H1 (cell line): ENCODE results near the gene ERICH3. TPM values are rescaled to one million over a fixed set of nuclear protein-coding genes. Genes with fewer than 3 reads are reported as not detected.

Experiments
- CTCF ChIA-PET: fragments of 300-600 bp; sonication (Branson Sonifier 250); formaldehyde crosslinking; loops from one replicate; lab custom pipeline; 2021; ENCODE audit not compliant: partially characterized antibody; lab: Charles Lee
- POLR2A ChIA-PET: fragments of 300-600 bp; sonication (Branson Sonifier 250); formaldehyde crosslinking; loops from one replicate; lab custom pipeline; 2021; ENCODE audit warnings: inconsistent platforms; ENCODE audit not compliant: partially characterized antibody; lab: Charles Lee
- DNase-seq, 2 experiments: peaks; one replicate each; pipeline versions ENCODE4 v3.0.0 to v3.0.0-alpha.2; 2010 to 2022; ENCODE audit warnings: low spot score in 2 of 2, low read depth in 1 of 2, mixed read lengths in 1 of 2
- FAIRE-seq: peaks from 2 replicates; lab custom pipeline; 2011; peaks lifted over from hg19 to GRCh38; lab: Jason Lieb, UNC
- H2AFZ ChIP-seq: 2 replicates; pipeline ENCODE4 v1.8.1; 2012; ENCODE audit warnings: low read length, inconsistent platforms
- H2AK5ac ChIP-seq: 2 replicates; pipeline ENCODE4 v1.6.1; 2013; ENCODE audit warnings: low read depth, low read length
- H2BK120ac ChIP-seq: replicated peaks from 2 replicates; pipeline ENCODE3; 2013; ENCODE audit warnings: low read depth, low read length, inconsistent platforms
- H2BK12ac ChIP-seq: 2 replicates; pipeline ENCODE4 v1.6.1; 2013; ENCODE audit warnings: low read depth, low read length
- H2BK15ac ChIP-seq: 2 replicates; pipeline ENCODE4 v1.6.1; 2013; ENCODE audit warnings: low read length
- H2BK20ac ChIP-seq: 2 replicates; pipeline ENCODE4 v1.6.1; 2013; ENCODE audit warnings: low read length
- H2BK5ac ChIP-seq: 2 replicates; pipeline ENCODE4 v1.6.1; 2013; ENCODE audit warnings: low read depth, low read length
- H3K14ac ChIP-seq: 2 replicates; pipeline ENCODE4 v1.6.1; 2013; ENCODE audit warnings: inconsistent platforms; ENCODE audit not compliant: insufficient read length
- H3K18ac ChIP-seq: 2 replicates; pipeline ENCODE4 v1.6.1; 2013; ENCODE audit warnings: low read length; ENCODE audit errors: extremely low read depth
- H3K23ac ChIP-seq: 2 replicates; pipeline ENCODE4 v1.6.1; 2013; ENCODE audit warnings: inconsistent platforms; ENCODE audit not compliant: insufficient read length
- H3K23me2 ChIP-seq: 2 replicates; pipeline ENCODE4 v1.6.1; 2013; ENCODE audit warnings: low read depth, low read length
- H3K27ac ChIP-seq: 2 replicates; pipeline ENCODE4 v1.6.1; 2011; ENCODE audit warnings: low read depth, low read length, inconsistent platforms
- H3K27me3 ChIP-seq, 4 experiments: replicated peaks in 1 of 4; 1 replicate in 1 of 4; 2 replicates in 3 of 4; pipeline versions ENCODE4 v1.6.1 to v1.8.1; 2011 to 2013; ENCODE audit warnings: low read length in 3 of 4, mild to moderate bottlenecking in 3 of 4, inconsistent platforms in 2 of 4, mixed read lengths in 2 of 4, moderate library complexity in 1 of 4; ENCODE audit not compliant: control insufficient read depth in 3 of 4, insufficient read depth in 3 of 4; ENCODE audit errors: extremely low read depth in 1 of 4
- H3K36me3 ChIP-seq, 4 experiments: 2 replicates each; pipeline versions ENCODE4 v1.6.1 to v1.8.1; 2011 to 2013; ENCODE audit warnings: mild to moderate bottlenecking in 4 of 4, low read length in 3 of 4, moderate library complexity in 2 of 4, control low read depth in 1 of 4, inconsistent platforms in 1 of 4; ENCODE audit not compliant: insufficient read depth in 4 of 4, control insufficient read depth in 2 of 4
- H3K4ac ChIP-seq: replicated peaks from 2 replicates; pipeline ENCODE3; 2013; ENCODE audit warnings: low read length, low read depth, mixed read lengths, inconsistent platforms; ENCODE audit not compliant: insufficient read length
- H3K4me1 ChIP-seq, 4 experiments: replicated peaks in 1 of 4; 1 replicate in 1 of 4; 2 replicates in 3 of 4; pipeline versions ENCODE4 v1.6.1 to v1.8.1; 2011 to 2013; ENCODE audit warnings: low read length in 3 of 4, inconsistent platforms in 2 of 4, mixed read lengths in 1 of 4; ENCODE audit not compliant: insufficient read depth in 4 of 4, control insufficient read depth in 3 of 4
- H3K4me2 ChIP-seq, 2 experiments: 2 replicates each; pipeline versions ENCODE4 v1.6.1 to v1.8.1; 2011 to 2013; ENCODE audit warnings: low read depth in 2 of 2, low read length in 2 of 2, control low read depth in 1 of 2, inconsistent platforms in 1 of 2, mild to moderate bottlenecking in 1 of 2; ENCODE audit not compliant: insufficient read depth in 1 of 2
- H3K4me3 ChIP-seq, 4 experiments: fragments of 200-600, 300-600 bp in 1 of 4; sonication (generic), shearing (Covaris generic), sonication (Bioruptor Twin) in 1 of 4; 2 replicates each; pipeline versions ENCODE4 v1.5.1 to v1.8.1; 2011 to 2016; ENCODE audit warnings: low read length in 4 of 4, low read depth in 3 of 4, control low read depth in 2 of 4, inconsistent platforms in 2 of 4, mild to moderate bottlenecking in 2 of 4, mixed read lengths in 1 of 4, moderate library complexity in 1 of 4; ENCODE audit not compliant: insufficient read depth in 2 of 4; ENCODE audit errors: extremely low read depth in 1 of 4
- H3K56ac ChIP-seq: replicated peaks from 2 replicates; pipeline ENCODE3; 2013; ENCODE audit warnings: low read depth, mild to moderate bottlenecking, mixed read lengths, low read length, inconsistent platforms; ENCODE audit not compliant: insufficient read length
- H3K79me1 ChIP-seq: 2 replicates; pipeline ENCODE4 v1.6.1; 2013; ENCODE audit warnings: low read depth, low read length, control low read depth
- H3K79me2 ChIP-seq, 2 experiments: 2 replicates each; pipeline versions ENCODE4 v1.6.1 to v1.8.1; 2012 to 2013; ENCODE audit warnings: low read length in 2 of 2, mild to moderate bottlenecking in 2 of 2, inconsistent platforms in 1 of 2; ENCODE audit not compliant: insufficient read depth in 2 of 2, control insufficient read depth in 1 of 2
- H3K9ac ChIP-seq, 4 experiments: replicated peaks in 1 of 4; 1 replicate in 1 of 4; 2 replicates in 3 of 4; pipeline versions ENCODE4 v1.6.1 to v1.8.1; 2011 to 2013; ENCODE audit warnings: low read depth in 3 of 4, low read length in 3 of 4, control low read depth in 2 of 4, mild to moderate bottlenecking in 2 of 4, moderate library complexity in 2 of 4, inconsistent platforms in 1 of 4; ENCODE audit errors: extremely low read depth in 1 of 4
- H3K9me3 ChIP-seq, 2 experiments: 2 replicates each; pipeline versions ENCODE4 v1.6.1 to v1.8.1; 2012 to 2013; ENCODE audit warnings: mild to moderate bottlenecking in 2 of 2, moderate library complexity in 2 of 2, control low read depth in 1 of 2, inconsistent platforms in 1 of 2, low read depth in 1 of 2, low read length in 1 of 2, mixed read lengths in 1 of 2; ENCODE audit not compliant: insufficient read depth in 2 of 2
- H4K20me1 ChIP-seq, 2 experiments: replicated peaks in 1 of 2; 2 replicates each; pipeline versions ENCODE3 to v1.8.1; 2011 to 2013; ENCODE audit warnings: inconsistent platforms in 2 of 2, low read length in 2 of 2, mild to moderate bottlenecking in 1 of 2; ENCODE audit not compliant: insufficient read depth in 2 of 2, control insufficient read depth in 1 of 2
- H4K5ac ChIP-seq: 2 replicates; pipeline ENCODE4 v1.6.1; 2013; ENCODE audit warnings: low read length, low read depth, mixed read lengths, inconsistent platforms; ENCODE audit not compliant: insufficient read length
- H4K8ac ChIP-seq: 2 replicates; pipeline ENCODE4 v1.8.0; 2013; ENCODE audit warnings: mild to moderate bottlenecking, moderate library complexity, low read length, inconsistent platforms; ENCODE audit not compliant: insufficient read depth; ENCODE audit errors: extremely low read depth
- H4K91ac ChIP-seq: replicated peaks from 2 replicates; pipeline ENCODE3; 2013; ENCODE audit warnings: low read length, mixed read lengths, inconsistent platforms; ENCODE audit not compliant: insufficient read length
- ASH2L ChIP-seq: fragments of 200-600, 300-600 bp; sonication (generic); IDR thresholded peaks from one replicate; pipeline ENCODE4 v1.7.1; 2017; ENCODE audit warnings: low read length
- EZH2 ChIP-seq: fragments of 200-600 bp; sonication (generic); IDR thresholded peaks from 2 replicates; pipeline ENCODE4 v1.7.1; 2012; ENCODE audit warnings: low read depth, mild to moderate bottlenecking, moderate library complexity, low read length, inconsistent platforms; ENCODE audit not compliant: severe bottlenecking
- NANOG ChIP-seq: IDR thresholded peaks from 2 replicates; pipeline ENCODE4 v1.6.1; 2011; ENCODE audit warnings: low read length, low read depth, mild to moderate bottlenecking, inconsistent platforms; ENCODE audit not compliant: insufficient read depth, poor library complexity, severe bottlenecking
- NRF1 ChIP-seq: IDR thresholded peaks from 2 replicates; pipeline ENCODE4 v1.6.1; 2011; ENCODE audit warnings: mild to moderate bottlenecking, low read depth, low read length, improper control_type of control experiment
- PHF8 ChIP-seq: fragments of 200-600 bp; sonication (generic); conservative IDR thresholded peaks from 2 replicates; pipeline ENCODE4 v1.7.1; 2012; ENCODE audit warnings: low read depth, mild to moderate bottlenecking, inconsistent platforms, low read length, moderate library complexity
- TEAD4 ChIP-seq: IDR thresholded peaks from 2 replicates; pipeline ENCODE4 v1.6.1; 2012; ENCODE audit warnings: low read depth, low read length, inconsistent platforms, mixed read lengths
- WGBS, 2 experiments: shearing (Covaris generic) in 1 of 2; methylation state at CpG; one replicate each; pipeline versions ENCODE4 v1.1.6 to v1.1.7; 2013 to 2015; ENCODE audit warnings: low lambda C conversion rate in 2 of 2, mixed read lengths in 2 of 2, inconsistent platforms in 1 of 2, low coverage in 1 of 2, missing lambda C conversion rate in 1 of 2; ENCODE audit not compliant: insufficient replicate concordance in 2 of 2, insufficient coverage in 1 of 2, insufficient read length in 1 of 2; ENCODE audit errors: extremely low coverage in 1 of 2, missing lambda C conversion rate in 1 of 2; 5-methylcytosine and 5-hydroxymethylcytosine counted together
- polyA plus RNA-seq, 7 experiments: library from polyadenylated mRNA; depleted of rRNA in 3 of 7; stranded (reverse) in 5 of 7; unstranded in 2 of 7; fragments of >200 nt in 5 of 7; fragments of 200-250 nt in 2 of 7; gene quantifications; 1 replicate in 5 of 7; 2 replicates in 1 of 7; 4 replicates in 1 of 7; pipeline versions ENCODE4 v1.2.1 to v1.2.3, GENCODE V29; 2011 to 2013; ENCODE audit warnings: missing spikeins in 2 of 7, mixed read lengths in 2 of 7
- total RNA-seq: library from RNA; stranded (reverse); fragmentation: NEBNext Ultra II Directional; extraction: Animal tissue kit (Norgen Biotek cat#: 25700); gene quantifications from 2 replicates; pipeline ENCODE4 v1.2.1, GENCODE V29; 2021
- TF ChIP-seq, protein P1 (sequence below): IDR thresholded peaks from 2 replicates; pipeline ENCODE4 v1.6.1; 2012; ENCODE audit warnings: low read length, inconsistent platforms

The ERICH3 gene
- total and polyA plus RNA-seq, 2 of the 8 experiments (the other 6 are each of a cell fraction or from before 2014, with no cell fraction given): 0.02 TPM; not detected in 1

- Histone ChIP-seq H3K4ac (no peak overlapping the region), H3K14ac (no peak overlapping the region), H2BK120ac (no peak overlapping the region), H2AK5ac (no peak overlapping the region), H3K4me1 (peaks cover 0 to 9% (median 6%) of the 10 kb centered on the region in 4 experiments; a peak in 5 of 7 replicates), H3K23me2 (peaks cover 6% of the 10 kb centered on the region), H3K27me3 (peaks cover 0 to 22% (median 7%) of the 10 kb centered on the region in 4 experiments; a peak in 6 of 7 replicates), H3K9me3 (no peaks in the 10 kb centered on the region; a peak in 1 of 4 replicates), H4K91ac (no peak overlapping the region), H3K4me2 (peak overlapping the region; percentile 79 to 88), H3K9ac (no peak overlapping the region), H3K79me1 (no peaks in the 10 kb centered on the region), H2BK20ac (no peak overlapping the region), H3K4me3 (peak overlapping the region in 3 of 4 experiments; percentile 48 to 73 (median 53); a peak in 4 of 8 replicates), H3K36me3 (no peaks in the 10 kb centered on the region), H3K18ac (no peak overlapping the region), H2BK15ac (no peak overlapping the region), H2BK5ac (no peak overlapping the region), H3K79me2 (no peaks in the 10 kb centered on the region), H2BK12ac (no peak overlapping the region), H3K27ac (no peak overlapping the region), H4K20me1 (no peaks in the 10 kb centered on the region), H2AFZ (peak overlapping the region; percentile 82; the same call in 1 of the 2 replicates), H3K23ac (no peak overlapping the region), H3K56ac (no peak overlapping the region), H4K8ac (no peak overlapping the region), H4K5ac (no peak overlapping the region)
- FAIRE-seq: peak; percentile 52
- ChIA-PET POLR2A (no interaction called here), CTCF (interaction anchor here (0.6 to 2.2 kb wide), 12 partner anchors 8 to 206 kb away, joined by 3 to 12 read pairs (median 3); partner anchors contain the start of genes CRYZ, LRRC53 and TYW3)
- peak in 1 of 2 experiments; percentile 23 for DNase-seq
- WGBS, 2 experiments: 37% methylated on average over 6 of the region's 6 CpGs; no CpG with 5 or more reads in 1 of the 2 experiments
- no peak for TF ChIP-seq PHF8
- 0 out of 2 replicates have a peak, but pooled peaks have one; percentile 14 for TF ChIP-seq TEAD4
- TF ChIP-seq EZH2: no peak
- no peak for TF ChIP-seq ASH2L
- TF ChIP-seq, protein P1, sequence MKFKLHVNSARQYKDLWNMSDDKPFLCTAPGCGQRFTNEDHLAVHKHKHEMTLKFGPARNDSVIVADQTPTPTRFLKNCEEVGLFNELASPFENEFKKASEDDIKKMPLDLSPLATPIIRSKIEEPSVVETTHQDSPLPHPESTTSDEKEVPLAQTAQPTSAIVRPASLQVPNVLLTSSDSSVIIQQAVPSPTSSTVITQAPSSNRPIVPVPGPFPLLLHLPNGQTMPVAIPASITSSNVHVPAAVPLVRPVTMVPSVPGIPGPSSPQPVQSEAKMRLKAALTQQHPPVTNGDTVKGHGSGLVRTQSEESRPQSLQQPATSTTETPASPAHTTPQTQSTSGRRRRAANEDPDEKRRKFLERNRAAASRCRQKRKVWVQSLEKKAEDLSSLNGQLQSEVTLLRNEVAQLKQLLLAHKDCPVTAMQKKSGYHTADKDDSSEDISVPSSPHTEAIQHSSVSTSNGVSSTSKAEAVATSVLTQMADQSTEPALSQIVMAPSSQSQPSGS: no peak
- TF ChIP-seq NANOG: peak; percentile 79
- no peak for TF ChIP-seq NRF1
These were observed 871 bp upstream of the ERICH3 start for GRCh38 chr1:74674278-74675048.
